MCF 10A (cell line): ENCODE measurements around the gene MMP17. TPM values are rescaled to one million over a fixed set of nuclear protein-coding genes. Genes with fewer than 3 reads are reported as not detected.

Experiments
- BruUV-seq: library from RNA; stranded (reverse); fragments of 400-500 nt; replicated peaks from 2 replicates; lab custom pipeline; 2021; lab: Mats Ljungman, UMichigan
- CTCF ChIA-PET: fragments of 300-600 bp; sonication (Branson Sonifier 250); formaldehyde crosslinking; extraction: SDS; loops from one replicate; lab custom pipeline; 2021; ENCODE audit warnings: antibody characterized with exemption, inconsistent platforms; lab: Yijun Ruan, JAX
- POLR2A ChIA-PET: fragments of 300-600, 350-650 bp; sonication (Branson Sonifier 250); formaldehyde crosslinking; extraction: SDS; loops from one replicate; lab custom pipeline; 2020; ENCODE audit warnings: antibody characterized with exemption, inconsistent platforms; lab: Yijun Ruan, JAX
- DNase-seq: peaks from one replicate; pipeline ENCODE4 v3.0.0-alpha.2; 2018; ENCODE audit not compliant: unreplicated experiment
- H3K27ac Mint-ChIP-seq: one replicate; pipeline ENCODE4 v1.8.0; 2022; ENCODE audit warnings: mild to moderate bottlenecking, low read depth, mixed read lengths; ENCODE audit not compliant: unreplicated experiment
- H3K27me3 Mint-ChIP-seq: one replicate; pipeline ENCODE4 v1.8.0; 2022; ENCODE audit warnings: mixed read lengths; ENCODE audit not compliant: insufficient read depth, unreplicated experiment
- H3K36me3 Mint-ChIP-seq: one replicate; pipeline ENCODE4 v1.8.0; 2022; ENCODE audit warnings: mild to moderate bottlenecking, moderate library complexity, mixed read lengths; ENCODE audit not compliant: insufficient read depth, unreplicated experiment
- H3K4me1 Mint-ChIP-seq: one replicate; pipeline ENCODE4 v1.8.0; 2022; ENCODE audit warnings: mixed read lengths; ENCODE audit not compliant: insufficient read depth, unreplicated experiment
- H3K4me3 Mint-ChIP-seq: one replicate; pipeline ENCODE4 v1.8.0; 2022; ENCODE audit warnings: mild to moderate bottlenecking, moderate library complexity, mixed read lengths; ENCODE audit not compliant: unreplicated experiment
- H3K9me3 Mint-ChIP-seq: one replicate; pipeline ENCODE4 v1.8.0; 2022; ENCODE audit warnings: mixed read lengths; ENCODE audit not compliant: unreplicated experiment
- CTCF ChIP-seq: fragments of 200-600 bp; IDR thresholded peaks from one replicate; pipeline ENCODE4 v1.8.0; 2022; ENCODE audit warnings: antibody characterized with exemption, mild to moderate bottlenecking; ENCODE audit not compliant: unreplicated experiment
- intact Hi-C: fragments of 100-400 bp; cut with micrococcal nuclease; formaldehyde crosslinking; loops from 2 replicates; pipeline ENCODE4 v1.14.1; 2022
- total RNA-seq: library from RNA; stranded (reverse); gene quantifications from 2 replicates; pipeline ENCODE4 v1.2.3, GENCODE V29; 2022

The MMP17 gene
- total RNA-seq, 1 experiment from 2014 or later = 5.4 TPM

- TF ChIP-seq CTCF = no peak
- Mint-ChIP-seq H3K27ac (peak overlapping the region; percentile 46), H3K4me3 (no peak overlapping the region), H3K4me1 (peaks cover 10% of the 10 kb centered on the region), H3K36me3 (peaks cover 43% of the 10 kb centered on the region), H3K9me3 (no peaks in the 10 kb centered on the region), H3K27me3 (no peaks in the 10 kb centered on the region)
- POLR2A ChIA-PET = no interaction called here
- no peak for DNase-seq
- no TSS peak for BruUV-seq
- CTCF ChIA-PET = interaction anchor here (0.6 to 1.7 kb wide), 2 partner anchors 614 to 696 kb away, joined by 3 to 5 read pairs; no protein-coding TSS in a partner anchor
- intact Hi-C loops = no loop called here
Measured at GRCh38 chr12:131799828-131800593, 28.2 kb upstream of the MMP17 start.

- Mint-ChIP-seq H3K27me3 (no peaks in the 10 kb centered on the region), H3K4me3 (no peak overlapping the region), H3K4me1 (peaks cover 10% of the 10 kb centered on the region), H3K27ac (no peak overlapping the region), H3K9me3 (no peaks in the 10 kb centered on the region), H3K36me3 (peaks cover 43% of the 10 kb centered on the region)
- POLR2A ChIA-PET = no interaction called here
- intact Hi-C loops = no loop called here
- no peak for DNase-seq
- BruUV-seq = no TSS peak
- TF ChIP-seq CTCF = no peak
- CTCF ChIA-PET = interaction anchor here (1.7 kb wide), 1 partner anchor 696 kb away, joined by 5 read pairs; no protein-coding TSS in a partner anchor
Measured at GRCh38 chr12:131800594-131801135, 27.5 kb upstream of the MMP17 start.

- DNase-seq = no peak
- Mint-ChIP-seq H3K27ac (no peak overlapping the region), H3K4me1 (peaks cover 10% of the 10 kb centered on the region), H3K4me3 (no peak overlapping the region), H3K36me3 (peaks cover 37% of the 10 kb centered on the region), H3K27me3 (no peaks in the 10 kb centered on the region), H3K9me3 (no peaks in the 10 kb centered on the region)
- ChIA-PET POLR2A (no interaction called here), CTCF (no interaction called here)
- intact Hi-C loops = no loop called here
- TF ChIP-seq CTCF = no peak
- no TSS peak for BruUV-seq
Measured at GRCh38 chr12:131801254-131801866, 26.8 kb upstream of the MMP17 start.

DNA sequence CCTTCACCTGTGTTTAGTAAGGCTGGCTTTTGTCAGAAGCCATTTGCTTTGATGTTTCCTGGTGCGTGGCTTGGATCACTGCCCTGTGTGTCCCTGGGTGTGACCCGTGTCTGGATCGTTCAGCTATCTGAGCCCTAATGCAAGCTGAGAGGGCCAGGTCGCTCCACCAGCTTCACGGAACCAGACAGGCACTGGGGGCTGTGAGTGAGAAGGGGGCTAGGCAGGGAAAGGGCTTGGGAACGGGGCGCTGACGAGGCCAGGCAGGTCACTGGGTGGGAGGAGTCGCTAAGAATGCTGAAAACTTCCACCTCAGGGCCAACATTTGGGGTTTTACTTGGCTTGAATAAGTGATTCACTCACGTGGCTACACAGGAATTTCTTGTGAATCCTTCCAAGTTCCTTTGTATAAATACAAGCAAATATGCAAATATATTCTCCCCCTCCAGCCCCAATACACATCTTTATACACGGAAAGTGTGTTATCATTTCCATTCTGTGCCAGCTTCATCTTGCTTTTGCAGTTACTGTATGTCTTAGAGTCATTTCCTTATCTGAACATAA lies 24.2 kb upstream of the MMP17 start:
- no peak for TF ChIP-seq CTCF
- peaks cover 10% of the 10 kb centered on the region for H3K4me1 Mint-ChIP-seq
- peaks cover 16% of the 10 kb centered on the region for H3K36me3 Mint-ChIP-seq
- H3K4me3 Mint-ChIP-seq = peak overlapping the region; percentile 17
- intact Hi-C loops = no loop called here
- no peaks in the 10 kb centered on the region for H3K9me3 Mint-ChIP-seq
- ChIA-PET POLR2A (interaction anchor here (0.6 to 1.2 kb wide), 3 partner anchors 13 to 196 kb away, joined by 3 to 5 read pairs (median 4); no protein-coding TSS in a partner anchor), CTCF (interaction anchor here (0.7 to 1.0 kb wide), 2 partner anchors 15 to 90 kb away, joined by 3 to 4 read pairs; no protein-coding TSS in a partner anchor)
- DNase-seq = peak; percentile 27
- no peaks in the 10 kb centered on the region for H3K27me3 Mint-ChIP-seq
- BruUV-seq = no TSS peak
- H3K27ac Mint-ChIP-seq = peak overlapping the region; percentile 17
